Mesenchymal stem cell (in vitro differentiated cells and primary cell): ENCODE measurements around the gene WDR64.
A peak's percentile ranks its signal among the peaks of the same experiment; 100 is the strongest.

ENCODE experiments used
- DNase-seq: peaks from one replicate; pipeline ENCODE4 v3.0.0-alpha.2; 2013
- H2AFZ ChIP-seq: one replicate; pipeline ENCODE4 v1.6.1; 2013; ENCODE audit warnings: low read depth, mild to moderate bottlenecking, control low read depth, inconsistent platforms, low read length, moderate library complexity
- H2AK5ac ChIP-seq: 2 replicates; pipeline ENCODE4 v1.6.1; 2013; ENCODE audit warnings: low read length, moderate library complexity, mild to moderate bottlenecking, inconsistent platforms; ENCODE audit not compliant: severe bottlenecking
- H2BK120ac ChIP-seq: one replicate; pipeline ENCODE4 v1.6.1; 2013; ENCODE audit warnings: low read depth, mild to moderate bottlenecking, inconsistent platforms, low read length, moderate library complexity
- H2BK12ac ChIP-seq, 2 experiments: one replicate each; pipeline ENCODE4 v1.6.1; 2013; ENCODE audit warnings: inconsistent platforms in 2 of 2, low read length in 2 of 2, mild to moderate bottlenecking in 2 of 2, moderate library complexity in 2 of 2, control low read depth in 1 of 2
- H2BK15ac ChIP-seq: one replicate; pipeline ENCODE4 v1.6.1; 2013; ENCODE audit warnings: mild to moderate bottlenecking, low read depth, inconsistent platforms; ENCODE audit not compliant: poor library complexity, severe bottlenecking
- H2BK5ac ChIP-seq: 2 replicates; pipeline ENCODE4 v1.6.1; 2013; ENCODE audit warnings: low read depth, mild to moderate bottlenecking, low read length, control low read depth, inconsistent platforms; ENCODE audit not compliant: poor library complexity, severe bottlenecking
- H3K14ac ChIP-seq, 2 experiments: one replicate each; pipeline ENCODE4 v1.6.1; 2013; ENCODE audit warnings: inconsistent platforms in 2 of 2, low read length in 2 of 2, control low read depth in 1 of 2, mild to moderate bottlenecking in 1 of 2, moderate library complexity in 1 of 2
- H3K18ac ChIP-seq, 2 experiments: one replicate each; pipeline ENCODE4 v1.6.1; 2013; ENCODE audit warnings: inconsistent platforms in 2 of 2, low read length in 2 of 2, control low read depth in 1 of 2, low read depth in 1 of 2, mild to moderate bottlenecking in 1 of 2
- H3K23ac ChIP-seq, 2 experiments: one replicate each; pipeline ENCODE4 v1.6.1; 2013; ENCODE audit warnings: inconsistent platforms in 2 of 2, low read length in 2 of 2, mild to moderate bottlenecking in 2 of 2, moderate library complexity in 2 of 2, control low read depth in 1 of 2
- H3K27ac ChIP-seq: 2 replicates; pipeline ENCODE4 v1.5.1; 2013; ENCODE audit warnings: mild to moderate bottlenecking, moderate library complexity, low read length, control low read depth, inconsistent platforms; ENCODE audit not compliant: poor library complexity, severe bottlenecking
- H3K27me3 ChIP-seq, 2 experiments: 2 replicates each; pipeline versions ENCODE4 v1.6.1 to v1.7.0; 2013; ENCODE audit warnings: low read length in 2 of 2, mild to moderate bottlenecking in 2 of 2, moderate library complexity in 2 of 2, control low read depth in 1 of 2, inconsistent platforms in 1 of 2; ENCODE audit not compliant: control insufficient read depth in 1 of 2, insufficient read depth in 1 of 2
- H3K36me3 ChIP-seq, 2 experiments: 2 replicates each; pipeline versions ENCODE4 v1.6.1 to v1.7.0; 2013; ENCODE audit warnings: low read length in 2 of 2, control low read depth in 1 of 2, inconsistent platforms in 1 of 2, low read depth in 1 of 2, mild to moderate bottlenecking in 1 of 2; ENCODE audit not compliant: insufficient read depth in 2 of 2, control insufficient read depth in 1 of 2
- H3K4ac ChIP-seq, 2 experiments: one replicate each; pipeline ENCODE4 v1.6.1; 2013; ENCODE audit warnings: inconsistent platforms in 2 of 2, low read length in 2 of 2, mild to moderate bottlenecking in 2 of 2, moderate library complexity in 2 of 2, control low read depth in 1 of 2, low read depth in 1 of 2
- H3K4me1 ChIP-seq: 2 replicates; pipeline ENCODE4 v1.6.1; 2013; ENCODE audit warnings: low read depth, low read length, control low read depth; ENCODE audit not compliant: control insufficient read depth, insufficient read depth
- H3K4me2 ChIP-seq: 2 replicates; pipeline ENCODE4 v1.6.1; 2013; ENCODE audit warnings: low read length, mild to moderate bottlenecking, inconsistent platforms; ENCODE audit not compliant: poor library complexity, severe bottlenecking
- H3K4me3 ChIP-seq, 2 experiments: 2 replicates each; pipeline versions ENCODE4 v1.5.1 to v1.7.0; 2013; ENCODE audit warnings: low read length in 2 of 2, mild to moderate bottlenecking in 2 of 2, control low read depth in 1 of 2, low read depth in 1 of 2; ENCODE audit not compliant: insufficient read depth in 1 of 2
- H3K79me1 ChIP-seq: replicated peaks from 2 replicates; pipeline ENCODE4 v1.6.1; 2013; ENCODE audit warnings: mild to moderate bottlenecking, control low read depth, low read length, inconsistent platforms; ENCODE audit not compliant: poor library complexity, severe bottlenecking
- H3K9ac ChIP-seq: 2 replicates; pipeline ENCODE4 v1.7.0; 2013; ENCODE audit warnings: mild to moderate bottlenecking, low read length, moderate library complexity
- H3K9me3 ChIP-seq: 2 replicates; pipeline ENCODE4 v1.7.0; 2013; ENCODE audit warnings: mild to moderate bottlenecking, low read length; ENCODE audit not compliant: control insufficient read depth
- H4K8ac ChIP-seq: one replicate; pipeline ENCODE4 v1.6.1; 2013; ENCODE audit warnings: inconsistent platforms, mild to moderate bottlenecking, low read length, moderate library complexity
- H4K91ac ChIP-seq: one replicate; pipeline ENCODE4 v1.6.1; 2013; ENCODE audit warnings: mild to moderate bottlenecking, low read length, inconsistent platforms
- WGBS: methylation state at CpG from one replicate; pipeline ENCODE4 v1.1.7; 2013; ENCODE audit warnings: mixed read lengths; 5-methylcytosine and 5-hydroxymethylcytosine counted together

Gene WDR64

DNA sequence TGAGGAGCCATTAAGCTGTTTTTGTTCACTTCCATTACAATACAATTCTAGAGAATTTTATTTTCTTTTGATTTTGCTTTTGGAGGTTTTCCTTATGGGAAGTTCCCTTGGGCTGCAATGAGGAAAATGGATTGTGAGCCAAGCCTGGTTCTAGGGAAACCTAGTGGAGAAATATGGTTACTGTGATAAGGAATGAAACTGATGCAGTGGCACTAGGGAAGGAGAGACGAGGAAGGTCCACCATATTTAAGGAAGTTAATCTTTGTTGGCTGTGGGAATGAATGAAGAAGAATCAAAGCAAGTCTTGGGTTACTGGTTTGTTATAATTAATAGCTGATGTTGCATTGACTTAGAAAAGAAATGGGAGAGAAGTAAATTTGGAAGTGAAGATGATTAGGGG is 40.3 kb upstream of the WDR64 start:
- Histone ChIP-seq H2AFZ (no peak overlapping the region), H3K4me1 (peaks cover 11% of the 10 kb centered on the region), H4K91ac (no peak overlapping the region), H2BK5ac (no peak overlapping the region), H3K18ac (no peak overlapping the region), H3K79me1 (peaks cover 3% of the 10 kb centered on the region), H3K4me3 (no peak overlapping the region), H2BK15ac (no peak overlapping the region), H3K9ac (peak overlapping the region; percentile 88), H3K27me3 (no peaks in the 10 kb centered on the region), H3K4me2 (no peak overlapping the region), H2BK120ac (no peak overlapping the region), H3K4ac (no peak overlapping the region), H3K9me3 (no peaks in the 10 kb centered on the region), H2BK12ac (peak overlapping the region; percentile 15 to 55), H3K14ac (no peak overlapping the region), H3K23ac (no peak overlapping the region), H2AK5ac (peak overlapping the region; percentile 57), H4K8ac (no peak overlapping the region), H3K27ac (no peak overlapping the region), H3K36me3 (no peaks in the 10 kb centered on the region)
- DNase-seq, result no peak
- 95% methylated on average over 1 of the region's 1 CpG for WGBS

DNA sequence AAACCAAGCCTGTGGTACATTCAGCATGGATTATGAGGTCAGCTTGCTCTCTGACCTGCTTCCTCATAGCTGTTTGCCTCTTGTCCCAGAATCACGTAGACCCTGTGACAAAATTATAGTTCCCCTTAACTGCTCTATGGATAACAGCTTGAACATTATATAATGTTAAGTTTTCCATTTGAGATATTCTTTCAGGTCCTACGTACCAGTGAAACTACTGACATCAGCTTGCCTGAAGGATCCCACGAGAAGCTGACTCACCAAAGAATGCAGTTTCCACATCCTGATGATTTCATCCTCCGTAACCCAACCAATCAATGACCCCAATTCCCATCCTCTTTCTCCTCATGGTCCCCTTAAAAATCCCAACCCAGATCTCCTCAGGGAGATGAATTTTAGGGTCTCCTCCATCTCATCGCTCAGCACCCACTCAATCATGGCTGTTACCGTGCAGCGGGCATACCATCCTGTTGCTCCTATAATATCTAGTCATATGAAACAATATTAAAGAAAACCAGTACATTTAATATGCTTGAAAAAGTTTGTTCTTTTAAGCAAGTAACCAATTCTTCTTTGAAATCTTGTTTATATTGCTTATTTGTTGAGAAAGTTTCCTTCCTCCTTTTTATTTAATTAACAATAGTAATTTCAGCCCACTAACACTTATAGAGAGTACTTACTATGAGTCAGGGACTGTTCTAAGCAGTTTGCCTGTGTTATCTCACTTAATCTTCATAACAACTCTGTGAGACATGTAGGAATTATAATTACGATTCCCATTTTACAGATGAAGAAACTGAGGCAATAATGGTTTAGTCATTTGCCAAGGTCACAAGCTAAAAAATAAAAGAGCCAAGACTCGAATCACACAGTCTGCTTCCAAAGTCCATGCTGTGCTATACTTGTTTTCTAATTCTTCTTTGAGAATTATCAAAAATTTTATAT is 39.3 kb upstream of the WDR64 start:
- Histone ChIP-seq H2AK5ac (no peak overlapping the region), H3K4me2 (no peak overlapping the region), H3K9me3 (no peaks in the 10 kb centered on the region), H3K4ac (no peak overlapping the region), H2BK5ac (no peak overlapping the region), H3K27ac (peak overlapping the region; percentile 79), H4K91ac (no peak overlapping the region), H3K4me1 (peaks cover 10% of the 10 kb centered on the region), H3K27me3 (no peaks in the 10 kb centered on the region), H3K23ac (no peak overlapping the region), H2BK12ac (no peak overlapping the region), H4K8ac (no peak overlapping the region), H3K79me1 (peaks cover 3% of the 10 kb centered on the region), H2BK15ac (no peak overlapping the region), H3K18ac (no peak overlapping the region), H2BK120ac (no peak overlapping the region), H3K4me3 (peak overlapping the region in 1 of 2 experiments; percentile 48), H3K9ac (peak overlapping the region; percentile 88), H3K14ac (no peak overlapping the region), H3K36me3 (no peaks in the 10 kb centered on the region), H2AFZ (no peak overlapping the region)
- 30% methylated on average over 5 of the region's 9 CpGs for WGBS
- peak; percentile 94 for DNase-seq

DNA sequence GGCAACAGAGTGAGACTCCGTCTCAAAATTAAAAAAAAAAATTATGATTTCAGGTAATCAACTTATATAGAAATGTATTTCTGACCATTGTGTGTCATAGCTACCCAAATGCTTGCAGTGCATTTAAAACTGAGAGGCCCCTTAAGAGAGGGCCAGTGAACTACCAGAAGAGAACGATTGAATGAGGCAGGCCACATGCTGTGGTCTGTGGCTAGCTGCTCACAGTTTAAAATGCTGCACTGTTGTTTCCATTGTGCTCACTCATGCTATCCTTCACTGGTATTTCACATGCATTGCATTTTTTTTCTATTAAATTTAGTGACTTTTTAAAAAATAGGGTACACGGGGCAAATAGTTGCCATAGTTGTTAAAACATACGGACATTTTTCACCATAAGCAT is 37.9 kb upstream of the WDR64 start:
- Histone ChIP-seq H3K4ac (no peak overlapping the region), H2AFZ (no peak overlapping the region), H3K27me3 (no peaks in the 10 kb centered on the region), H3K14ac (no peak overlapping the region), H3K18ac (no peak overlapping the region), H2BK15ac (no peak overlapping the region), H3K23ac (no peak overlapping the region), H2AK5ac (no peak overlapping the region), H3K4me1 (peaks cover 9% of the 10 kb centered on the region), H2BK120ac (no peak overlapping the region), H3K4me3 (no peak overlapping the region), H2BK12ac (no peak overlapping the region), H2BK5ac (peak overlapping the region; percentile 22), H3K79me1 (peaks cover 5% of the 10 kb centered on the region), H3K27ac (peak overlapping the region; percentile 74), H3K9me3 (no peaks in the 10 kb centered on the region), H3K4me2 (no peak overlapping the region), H3K9ac (no peak overlapping the region), H3K36me3 (no peaks in the 10 kb centered on the region), H4K91ac (no peak overlapping the region), H4K8ac (no peak overlapping the region)
- WGBS, result 97% methylated on average over 3 of the region's 4 CpGs
- no peak for DNase-seq

DNA sequence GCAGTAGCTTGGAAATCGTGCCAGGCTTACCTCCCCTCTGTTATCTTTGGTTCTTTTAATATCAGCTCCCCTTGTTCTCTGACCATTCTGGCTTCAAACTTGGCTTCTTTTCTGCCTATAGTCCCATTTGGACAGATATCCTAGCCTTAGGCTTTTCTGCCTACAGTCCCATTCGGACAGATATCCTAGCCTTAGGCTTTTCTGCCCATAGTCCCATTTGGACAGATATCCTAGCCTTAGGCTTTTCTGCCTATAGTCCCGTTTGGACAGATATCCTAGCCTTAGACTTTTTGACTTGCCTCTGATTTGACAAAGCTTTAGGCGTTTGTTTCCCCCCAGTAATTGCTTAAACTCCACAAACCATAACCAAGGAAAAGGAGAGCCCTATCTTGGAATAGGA is 37.5 kb upstream of the WDR64 start:
- H3K4me1 ChIP-seq, result peaks cover 9% of the 10 kb centered on the region
- H3K4ac ChIP-seq, result no peak overlapping the region
- H3K36me3 ChIP-seq, result no peaks in the 10 kb centered on the region
- H3K27me3 ChIP-seq, result no peaks in the 10 kb centered on the region
- H3K18ac ChIP-seq, result no peak overlapping the region
- H2AFZ ChIP-seq, result no peak overlapping the region
- H3K79me1 ChIP-seq, result peaks cover 3% of the 10 kb centered on the region
- no peak overlapping the region for H2BK15ac ChIP-seq
- H2AK5ac ChIP-seq, result peak overlapping the region; percentile 89
- H2BK5ac ChIP-seq, result peak overlapping the region; percentile 22
- no peaks in the 10 kb centered on the region for H3K9me3 ChIP-seq
- no peak overlapping the region for H2BK120ac ChIP-seq
- H3K4me2 ChIP-seq, result no peak overlapping the region
- H3K4me3 ChIP-seq, result no peak overlapping the region
- peak overlapping the region in 1 of 2 experiments; percentile 1 for H3K23ac ChIP-seq
- WGBS, result 76% methylated on average over 4 of the region's 4 CpGs
- no peak overlapping the region for H4K8ac ChIP-seq
- H4K91ac ChIP-seq, result no peak overlapping the region
- H3K9ac ChIP-seq, result no peak overlapping the region
- H3K14ac ChIP-seq, result no peak overlapping the region
- no peak overlapping the region for H2BK12ac ChIP-seq
- no peak for DNase-seq
- peak overlapping the region; percentile 74 for H3K27ac ChIP-seq
